ENCODE results near the gene DAB1.
"Not testable (repeated sequence)": the region's sequence is repeated elsewhere in the genome, so short reads cannot be mapped to it uniquely, and the experiment has no call there.

Gene DAB1

DNA sequence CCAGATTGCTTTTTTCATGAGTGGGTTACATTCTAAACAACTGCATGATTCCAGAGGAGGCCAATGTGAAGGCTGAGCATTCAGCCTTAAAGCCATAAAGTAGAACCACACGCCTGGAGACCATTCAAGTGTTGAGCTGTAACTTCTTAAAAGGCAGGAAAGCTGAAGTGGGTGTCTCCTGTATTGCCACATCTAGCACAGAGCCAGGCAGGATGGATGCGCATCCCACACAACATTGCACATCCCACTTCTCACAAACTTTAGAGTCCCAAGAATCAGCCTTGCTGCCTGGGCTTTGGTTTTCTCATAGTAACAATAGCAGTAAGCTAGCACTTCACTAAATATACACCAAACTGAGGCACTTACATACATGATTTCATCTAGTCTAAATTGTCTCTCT, 151.7 kb downstream of the DAB1 start:
- no peak for DNase-seq (ENCODE audit: low spot score)

DNA sequence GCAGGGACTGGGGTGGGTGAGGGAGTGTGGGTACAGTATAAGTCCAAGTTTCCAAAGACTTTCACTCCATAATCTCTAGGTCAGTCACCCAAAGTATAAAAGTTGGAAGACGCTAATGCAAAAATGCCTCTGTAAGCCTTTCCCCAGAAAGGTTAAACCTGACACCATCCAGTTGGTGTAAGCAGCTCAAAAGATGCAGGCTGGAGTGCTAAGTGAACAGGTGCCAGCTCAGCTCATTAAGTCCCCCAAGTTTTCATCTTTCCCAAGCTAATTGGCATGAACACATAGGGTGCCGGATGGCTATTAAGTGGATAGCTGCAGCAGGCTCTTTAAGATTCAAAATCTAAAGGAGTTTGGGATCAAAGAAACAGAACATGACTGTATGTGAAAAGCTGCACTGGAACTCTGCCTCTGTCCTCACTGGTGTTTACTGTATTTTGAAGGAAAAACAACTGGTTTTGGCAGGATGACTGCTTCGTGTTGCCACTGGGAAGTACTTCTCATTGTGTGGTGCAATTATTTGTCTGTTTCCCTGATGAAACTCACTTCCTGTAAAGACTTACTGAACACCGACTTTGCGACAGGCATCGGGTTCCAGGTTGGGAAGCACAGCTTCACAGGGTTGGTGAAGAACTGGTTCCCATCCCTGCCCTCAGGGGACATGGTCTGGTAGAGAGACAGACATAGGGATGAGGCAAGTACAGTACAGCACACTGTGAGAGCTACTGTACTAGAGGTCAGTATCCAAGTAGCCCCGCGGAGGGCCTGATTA, 152.7 kb downstream of the DAB1 start:
- no peak for DNase-seq (ENCODE audit: low spot score)

DNA sequence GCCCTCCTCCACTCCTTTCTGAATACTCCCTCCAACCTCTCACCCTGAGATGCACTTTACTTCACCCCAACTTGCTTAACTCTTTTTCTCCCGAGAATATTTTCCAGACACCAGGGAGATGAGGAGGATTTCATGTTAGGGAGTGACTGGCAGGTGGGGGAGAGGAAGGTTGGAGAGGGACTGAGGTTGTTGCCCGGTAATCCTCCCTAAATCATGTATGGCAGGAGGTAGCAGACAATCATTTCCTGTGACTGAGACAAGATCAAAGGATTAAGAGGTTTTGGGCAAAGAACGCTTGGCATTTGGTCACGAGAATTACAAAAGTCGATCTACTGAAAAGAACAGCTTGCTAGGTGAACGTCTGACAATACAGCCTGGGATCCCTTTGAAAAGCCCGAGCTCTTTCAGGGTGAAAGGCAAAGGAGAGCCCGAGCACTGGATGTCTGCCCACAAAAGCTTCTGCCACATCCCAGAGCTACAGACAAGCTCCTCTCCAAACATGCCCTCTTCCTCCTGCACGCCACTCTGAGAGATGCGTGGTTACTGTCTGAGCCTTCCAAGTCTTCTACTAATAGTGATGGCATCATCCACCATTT, 154.1 kb downstream of the DAB1 start:
- peak; percentile 33 for DNase-seq (ENCODE audit: low spot score)

DNA sequence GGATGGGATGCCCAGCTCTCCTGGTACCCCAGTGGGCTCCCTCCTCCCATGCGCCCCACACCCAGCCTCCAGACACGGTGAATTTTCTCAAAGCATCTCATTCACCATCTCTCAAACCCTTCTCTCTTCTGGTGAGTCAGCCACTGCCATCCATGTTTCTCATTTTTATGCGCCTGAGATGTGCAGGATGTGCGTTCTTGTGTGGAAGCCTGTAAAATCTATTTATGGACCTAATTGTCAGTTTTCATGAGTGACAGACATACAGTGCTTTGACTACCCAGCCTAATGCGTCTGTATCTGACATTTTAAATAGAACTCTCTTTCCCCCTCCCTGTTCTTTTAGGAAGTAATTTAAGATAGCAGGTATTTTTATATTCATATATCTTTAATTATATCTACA, 158.8 kb downstream of the DAB1 start:
- no peak for DNase-seq (ENCODE audit: low spot score)

DNA sequence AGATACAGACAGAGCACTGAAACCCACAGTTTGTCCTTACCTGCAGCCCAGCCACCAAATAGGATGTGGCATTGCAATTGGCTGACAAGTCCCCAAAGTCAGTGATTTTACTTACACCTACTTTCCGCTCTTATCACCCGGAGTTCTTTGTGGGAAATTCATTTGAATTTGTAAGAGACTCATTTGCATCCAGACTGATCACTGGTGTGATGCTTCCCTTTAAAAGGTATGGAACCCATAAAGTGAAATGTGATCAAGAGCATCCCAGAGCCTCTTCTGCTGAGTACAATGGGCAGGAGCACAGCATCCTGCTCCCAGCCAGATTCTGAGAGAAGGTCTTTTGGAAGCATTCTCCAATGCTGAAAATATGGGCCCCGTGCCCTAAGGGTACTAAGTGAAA, 161.4 kb downstream of the DAB1 start:
- no peak for DNase-seq (ENCODE audit: low spot score)

DNA sequence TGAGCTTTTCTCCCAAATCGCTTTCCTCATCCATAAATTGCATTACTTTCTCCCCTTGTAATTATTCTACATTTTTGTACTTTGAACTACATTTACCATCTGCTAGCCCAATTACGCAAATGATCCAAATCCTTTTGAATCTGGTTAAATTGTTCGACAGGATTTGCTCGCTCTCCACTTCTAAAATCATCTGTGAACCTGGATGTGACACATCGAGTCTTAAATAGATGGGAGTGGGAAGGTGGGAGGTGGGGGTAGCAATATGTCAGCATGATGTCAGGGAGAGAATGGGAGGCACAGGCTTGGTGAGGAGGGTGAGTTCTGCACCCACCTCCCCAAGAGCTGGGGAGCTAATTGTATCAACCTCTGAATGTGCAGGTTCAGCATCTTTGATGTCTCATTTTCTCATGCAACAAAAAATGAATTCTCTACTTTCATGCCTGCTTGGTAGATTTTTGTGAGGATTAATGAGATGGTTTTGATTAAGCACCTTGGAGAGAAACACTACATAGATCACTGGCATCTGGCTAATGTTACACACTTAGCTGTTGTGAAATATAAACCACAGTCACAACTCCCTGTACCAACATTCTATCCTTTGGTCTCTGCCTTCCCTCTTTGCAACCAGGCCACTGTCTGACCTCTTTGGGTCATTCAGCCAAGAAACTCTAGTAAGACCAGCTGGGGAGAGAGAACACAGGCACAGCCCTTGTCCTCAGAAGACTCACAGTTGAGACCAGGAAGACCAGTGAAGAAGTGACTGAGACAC, 165.1 kb downstream of the DAB1 start:
- DNase-seq (ENCODE audit: low spot score), result no peak

DNA sequence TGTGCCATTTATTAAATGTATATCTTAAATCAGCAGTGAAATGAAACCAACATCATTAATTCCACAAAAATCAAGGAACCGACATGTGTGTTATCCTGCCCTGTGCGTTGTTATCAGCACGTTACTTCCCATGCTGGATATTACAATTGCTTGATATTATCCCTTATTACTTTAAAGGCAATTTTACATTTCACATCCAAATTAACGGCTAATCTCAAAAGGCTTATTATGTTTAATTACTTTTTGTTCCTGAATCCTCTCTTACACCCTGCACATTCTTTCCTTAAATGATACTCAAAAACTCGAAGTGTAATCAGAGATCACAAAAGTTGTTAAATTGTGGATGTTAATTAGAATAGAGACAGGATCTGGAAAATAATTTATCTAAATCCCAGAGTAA, 167.9 kb downstream of the DAB1 start:
- no peak for DNase-seq (ENCODE audit: low spot score)

DNA sequence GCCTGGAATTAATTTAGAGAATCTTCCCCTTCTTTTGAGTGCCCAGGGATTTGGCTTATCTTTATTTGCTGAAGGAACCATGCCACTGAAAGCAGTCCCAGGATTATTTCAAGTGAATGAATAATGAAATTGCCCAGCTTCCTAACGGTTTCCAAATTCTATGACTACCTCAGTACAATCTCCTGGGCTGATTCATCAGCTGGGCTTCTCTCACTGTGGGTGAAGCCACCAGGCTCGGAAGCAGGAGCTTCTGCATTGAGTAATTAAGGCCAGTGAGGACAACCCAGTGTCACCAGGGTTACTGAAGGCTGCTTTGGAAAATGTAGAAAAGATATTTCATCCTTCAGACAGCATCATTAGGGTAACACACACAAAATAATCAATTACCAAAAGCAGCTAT, 169.8 kb downstream of the DAB1 start:
- DNase-seq (ENCODE audit: low spot score), result no peak

DNA sequence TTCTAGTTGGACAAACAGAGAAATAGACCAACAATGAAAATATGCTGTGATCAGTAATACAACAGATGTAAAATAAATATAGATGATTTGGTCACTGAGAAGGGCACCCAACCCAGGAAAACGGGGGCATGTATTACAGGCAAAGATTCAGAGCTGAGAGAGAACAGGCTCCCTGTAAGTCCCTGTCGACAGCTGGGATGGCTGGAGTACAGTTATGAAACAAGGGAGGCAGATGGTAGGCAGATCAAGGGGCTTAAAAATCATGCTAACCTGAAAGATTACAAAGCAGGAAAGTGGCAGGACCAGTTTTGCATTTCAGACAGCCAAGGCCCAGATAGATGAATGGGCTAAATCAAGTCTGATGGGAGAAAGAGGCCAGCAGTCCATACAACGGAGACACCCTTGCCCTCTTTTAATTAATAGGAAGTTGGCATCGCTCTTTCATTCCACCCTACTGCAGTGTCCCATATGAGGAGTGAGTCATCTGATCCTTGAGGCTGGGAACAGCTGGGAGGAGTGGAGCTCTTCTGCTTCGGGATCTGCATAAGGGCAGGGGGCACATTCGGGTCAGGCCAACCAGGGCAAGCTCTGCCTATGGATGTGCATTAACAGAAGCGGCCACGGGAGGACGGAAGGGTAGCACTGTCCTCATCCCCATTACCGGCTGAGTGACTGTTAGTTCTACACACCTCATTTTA, 171.1 kb downstream of the DAB1 start:
- peak; percentile 65 for DNase-seq (ENCODE audit: low spot score)

DNA sequence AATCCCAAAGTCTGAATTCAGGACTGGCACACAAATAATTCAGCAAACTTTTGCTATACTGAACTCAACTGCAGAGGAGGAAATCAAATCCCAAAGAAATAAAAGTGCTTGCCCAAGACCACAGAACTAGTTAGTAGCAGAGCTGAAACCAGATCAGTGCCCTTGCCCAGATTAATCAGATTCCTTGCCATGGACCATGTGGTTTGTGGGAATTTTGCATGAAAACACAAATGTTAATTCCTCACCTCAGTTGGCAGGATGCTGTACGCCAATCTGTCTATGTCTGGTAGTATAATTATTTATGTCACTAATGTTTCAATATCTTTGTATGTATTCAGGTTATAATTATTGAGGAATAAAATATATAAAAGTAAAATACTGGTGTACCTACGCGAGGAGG, 173.8 kb downstream of the DAB1 start:
- DNase-seq (ENCODE audit: low spot score), result no peak

DNA sequence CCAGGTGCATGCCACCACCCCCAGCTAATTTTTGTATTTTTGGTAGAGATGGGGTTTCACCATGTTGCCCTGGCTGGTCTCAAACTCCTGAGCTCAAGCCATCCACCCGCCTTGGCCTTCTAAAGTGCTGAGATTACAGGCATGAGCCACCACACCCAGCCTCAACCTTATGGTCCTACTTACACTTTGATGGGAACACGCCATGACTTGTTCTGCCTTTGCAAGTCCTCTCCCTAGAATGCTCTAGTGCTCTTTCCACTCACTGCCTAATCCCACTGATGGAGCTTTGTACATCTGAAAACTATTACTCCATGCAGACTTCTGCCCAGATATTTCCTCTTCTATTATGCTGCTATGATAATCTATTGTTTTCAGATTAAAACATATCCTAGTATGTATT, 174.3 kb downstream of the DAB1 start:
- DNase-seq (ENCODE audit: low spot score), result no peak

DNA sequence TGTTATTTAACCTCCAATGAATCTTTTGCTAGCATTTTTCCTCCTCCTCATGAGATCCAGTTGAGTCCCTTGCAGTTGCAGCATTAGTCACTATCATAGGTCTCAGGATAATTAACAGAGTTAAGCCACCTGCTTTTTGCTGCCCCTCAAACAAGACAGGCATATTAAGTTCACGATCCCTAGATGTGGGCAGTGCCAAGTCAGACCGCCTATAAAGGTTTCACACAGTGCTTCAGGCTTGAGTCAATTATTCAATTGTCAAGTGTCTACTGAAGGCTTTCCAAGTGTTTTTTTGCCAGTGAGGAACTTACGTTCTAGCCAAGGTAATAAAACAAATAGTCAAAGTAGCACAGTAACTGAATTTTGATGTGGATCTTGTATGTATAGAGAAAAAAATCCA, 175.0 kb downstream of the DAB1 start:
- DNase-seq (ENCODE audit: low spot score), result no peak

DNA sequence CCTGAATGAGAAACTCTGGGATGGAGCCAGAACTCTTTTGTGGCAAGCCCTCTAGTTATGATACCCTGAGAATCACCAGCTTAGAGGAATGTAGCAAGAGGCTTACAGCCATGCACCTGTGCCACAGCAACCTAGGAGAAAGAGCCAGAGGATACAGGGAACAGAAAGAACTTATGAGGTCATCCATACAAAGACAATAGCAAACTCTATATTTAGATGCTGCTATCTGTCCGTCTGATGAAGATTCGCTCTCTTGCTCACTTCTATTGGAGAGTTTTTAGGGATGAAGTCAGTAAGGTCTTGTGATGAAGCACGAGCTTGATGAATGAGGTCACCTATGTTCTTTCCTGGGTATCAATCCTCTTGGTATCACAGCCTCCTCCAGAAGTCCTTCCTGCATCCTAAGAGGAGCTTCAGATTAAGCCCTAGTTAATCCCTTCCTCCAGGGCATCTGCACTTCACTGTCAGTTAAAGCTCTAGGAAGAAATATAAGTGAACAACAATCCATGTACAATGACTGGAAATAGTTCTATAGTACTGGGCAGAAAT, 185.6 kb downstream of the DAB1 start:
- DNase-seq (ENCODE audit: low spot score), result no peak

DNA sequence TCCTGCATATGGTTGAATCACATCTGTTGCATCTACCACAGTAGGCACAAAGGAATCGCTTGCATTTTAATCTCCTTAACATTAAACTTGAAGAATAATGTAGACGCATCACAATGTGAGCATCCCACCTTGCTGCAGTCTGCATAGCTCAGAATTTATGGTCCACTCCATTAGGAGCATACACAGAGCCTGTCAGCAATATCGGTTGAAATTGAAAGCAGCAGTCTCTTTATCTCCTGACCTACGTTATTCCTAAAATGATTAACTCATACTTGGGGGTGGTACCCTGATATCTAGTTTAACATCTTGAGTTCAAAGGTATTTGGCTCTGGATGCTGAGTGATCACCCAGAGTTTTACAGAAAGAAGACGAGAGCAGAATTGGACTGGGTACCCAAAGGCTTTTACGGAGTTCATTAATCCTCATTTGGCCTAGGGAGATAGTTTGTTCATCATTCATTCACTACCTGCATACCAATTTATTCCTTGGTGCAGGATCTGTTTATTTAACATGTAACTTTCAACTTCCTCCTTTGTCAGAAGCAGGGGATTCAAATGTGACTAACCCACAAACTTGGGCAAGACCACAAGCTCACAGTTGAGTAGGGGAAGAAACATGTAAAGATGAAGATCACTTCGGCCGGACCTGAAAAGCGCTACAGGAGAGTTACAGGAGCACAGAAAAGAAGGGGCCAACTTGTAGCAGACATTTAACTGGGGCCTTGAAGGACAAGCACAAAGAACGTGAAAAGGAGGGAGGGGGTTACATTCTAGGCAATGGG, 187.9 kb downstream of the DAB1 start:
- no peak for DNase-seq (ENCODE audit: low spot score)

DNA sequence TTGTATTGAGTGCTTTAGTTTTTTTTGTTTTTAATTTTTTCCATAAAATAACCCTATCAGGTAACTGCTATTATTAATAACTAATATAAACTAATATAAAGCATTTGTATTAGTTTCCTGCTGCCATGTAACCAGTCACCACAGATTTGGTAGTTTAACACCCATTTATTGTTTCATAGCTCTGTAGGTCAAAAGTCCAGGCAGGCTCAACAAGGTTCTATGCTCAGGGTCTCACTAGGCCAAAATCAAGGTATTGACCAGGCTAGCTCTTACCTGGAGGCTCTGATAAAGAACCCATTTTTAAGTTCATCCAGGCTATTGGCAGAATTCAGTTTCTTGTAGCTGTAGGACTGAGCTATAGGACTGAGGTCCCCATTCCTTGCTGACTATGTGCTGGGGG, 189.4 kb downstream of the DAB1 start:
- no peak for DNase-seq (ENCODE audit: low spot score)

DNA sequence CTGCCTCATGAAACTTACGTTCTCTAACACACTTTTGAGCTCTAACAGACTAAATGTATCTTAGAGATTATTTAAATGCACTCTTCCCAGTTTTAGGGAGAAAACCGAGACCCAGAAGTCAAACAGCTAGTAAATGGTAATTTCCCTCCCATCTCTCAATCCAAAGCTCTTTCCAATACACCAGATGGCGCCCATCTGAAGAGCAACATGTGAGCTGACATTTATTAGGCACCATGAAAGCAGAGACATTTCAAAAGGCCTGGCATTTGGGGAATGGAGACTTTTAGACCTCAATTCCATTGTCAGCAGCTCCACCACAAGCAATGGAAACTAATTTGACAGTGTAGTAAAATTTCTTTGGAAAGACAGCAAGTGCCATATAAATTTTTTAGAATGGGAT, 191.4 kb downstream of the DAB1 start:
- DNase-seq (ENCODE audit: low spot score), result no peak

DNA sequence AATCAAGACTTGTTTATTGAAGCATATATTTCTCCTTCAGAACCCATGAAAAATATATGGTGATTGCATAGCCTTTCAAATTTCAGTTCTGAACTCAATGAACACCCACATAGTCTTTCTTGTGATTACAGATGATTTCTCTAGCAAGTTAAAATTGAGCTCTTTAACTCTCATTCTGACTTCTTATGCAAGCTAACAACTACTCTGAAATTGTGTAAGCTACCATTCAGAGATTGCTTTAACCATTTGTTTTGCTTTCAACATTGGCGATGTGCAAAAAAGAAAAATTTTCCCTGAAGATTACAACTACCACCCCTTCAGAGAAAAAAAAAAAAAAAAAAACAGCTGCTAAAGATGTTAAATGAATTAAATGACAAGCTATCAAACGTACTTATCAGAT, 193.9 kb downstream of the DAB1 start:
- DNase-seq (ENCODE audit: low spot score), result no peak

DNA sequence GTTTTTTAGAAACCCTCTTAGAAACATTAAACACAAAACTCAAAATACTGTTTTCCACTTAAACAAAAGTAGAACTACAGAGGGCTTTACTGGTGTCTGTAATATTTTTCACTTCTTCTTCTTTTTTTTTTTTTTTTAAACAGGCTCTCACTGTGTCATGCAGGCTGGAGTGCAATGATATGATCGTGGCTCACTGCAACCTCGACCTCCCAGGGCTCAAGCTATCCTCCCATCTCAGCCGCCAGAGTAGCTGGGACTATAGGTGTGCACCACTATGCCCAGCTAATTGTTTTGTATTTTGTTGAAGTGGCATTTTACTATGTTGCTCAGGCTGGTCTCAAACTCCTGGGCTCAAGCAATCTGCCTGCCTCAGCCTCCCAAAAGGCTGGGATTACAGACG, 194.8 kb downstream of the DAB1 start:
- DNase-seq (ENCODE audit: low spot score), result no peak

DNA sequence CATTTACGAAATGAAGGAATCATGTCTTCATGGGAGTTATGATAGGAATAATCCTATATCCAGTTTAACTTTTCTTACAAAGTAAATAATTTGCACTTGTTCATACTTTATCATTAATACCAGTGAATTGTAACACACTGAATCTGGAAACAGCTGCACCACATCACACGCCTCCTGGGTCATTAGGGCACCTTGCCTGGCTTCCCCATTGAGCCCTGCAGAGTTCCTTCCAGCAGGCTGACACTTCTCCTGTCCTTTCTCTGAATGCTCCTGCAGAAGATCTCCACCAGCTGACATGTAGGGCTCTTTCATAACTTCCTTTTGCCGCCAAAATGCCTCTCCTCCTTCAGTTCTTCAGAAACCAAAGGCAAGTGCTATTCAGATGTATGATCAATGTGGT, 201.1 kb downstream of the DAB1 start:
- no peak for DNase-seq (ENCODE audit: low spot score)

DNA sequence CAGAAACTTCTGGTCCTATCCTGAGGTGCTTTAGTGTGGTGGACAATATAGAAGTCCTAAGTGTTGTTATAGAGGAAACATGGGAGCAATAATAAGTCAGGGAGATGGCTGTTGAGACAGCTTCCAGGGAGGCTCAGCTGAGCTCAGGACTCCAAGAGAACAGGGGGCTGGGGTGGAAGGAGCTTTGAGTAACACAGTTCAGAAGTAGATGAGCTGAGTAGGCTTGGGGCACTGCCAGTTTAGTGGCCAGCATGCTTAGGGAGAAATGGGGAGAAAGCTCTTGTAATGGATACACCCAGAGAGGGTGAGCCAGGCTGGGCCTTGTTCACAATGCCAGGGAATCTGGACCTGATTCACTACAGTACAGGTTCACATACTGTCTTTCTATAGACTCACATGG, 201.6 kb downstream of the DAB1 start:
- DNase-seq (ENCODE audit: low spot score), result no peak

DNA sequence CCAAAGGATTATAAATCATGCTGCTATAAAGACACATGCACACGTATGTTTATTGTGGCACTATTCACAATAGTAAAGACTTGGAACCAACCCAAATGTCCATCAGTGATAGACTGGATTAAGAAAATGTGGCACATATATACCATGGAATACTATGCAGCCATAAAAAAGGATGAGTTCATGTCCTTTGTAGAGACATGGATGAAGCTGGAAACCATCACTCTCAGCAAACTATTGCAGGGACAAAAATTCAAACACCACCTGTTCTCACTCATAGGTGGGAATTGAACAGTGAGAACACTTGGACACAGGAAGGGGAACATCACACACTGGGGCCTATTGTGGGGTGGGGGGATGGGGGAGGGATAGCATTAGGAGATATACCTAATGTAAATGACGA, 203.0 kb downstream of the DAB1 start:
- not testable (repeated sequence) for DNase-seq (ENCODE audit: low spot score)

All from D341Med (cell line).